H1 (cell line): ENCODE results near the gene ZC3H11A. TPM values are rescaled to one million over a fixed set of nuclear protein-coding genes. Genes with fewer than 3 reads are reported as not detected.
"Not testable (repeated sequence)": the region's sequence is repeated elsewhere in the genome, so short reads cannot be mapped to it uniquely, and the experiment has no call there.

Experiments
- CTCF ChIA-PET: fragments of 300-600 bp; sonication (Branson Sonifier 250); formaldehyde crosslinking; loops from one replicate; lab custom pipeline; 2021; ENCODE audit not compliant: partially characterized antibody; lab: Charles Lee
- POLR2A ChIA-PET: fragments of 300-600 bp; sonication (Branson Sonifier 250); formaldehyde crosslinking; loops from one replicate; lab custom pipeline; 2021; ENCODE audit warnings: inconsistent platforms; ENCODE audit not compliant: partially characterized antibody; lab: Charles Lee
- DNase-seq, 2 experiments: peaks; one replicate each; pipeline versions ENCODE4 v3.0.0 to v3.0.0-alpha.2; 2010 to 2022; ENCODE audit warnings: low spot score in 2 of 2, low read depth in 1 of 2, mixed read lengths in 1 of 2
- FAIRE-seq: peaks from 2 replicates; lab custom pipeline; 2011; peaks lifted over from hg19 to GRCh38; lab: Jason Lieb, UNC
- H2AFZ ChIP-seq: 2 replicates; pipeline ENCODE4 v1.8.1; 2012; ENCODE audit warnings: low read length, inconsistent platforms
- H2AK5ac ChIP-seq: 2 replicates; pipeline ENCODE4 v1.6.1; 2013; ENCODE audit warnings: low read depth, low read length
- H2BK120ac ChIP-seq: replicated peaks from 2 replicates; pipeline ENCODE3; 2013; ENCODE audit warnings: low read depth, low read length, inconsistent platforms
- H2BK12ac ChIP-seq: 2 replicates; pipeline ENCODE4 v1.6.1; 2013; ENCODE audit warnings: low read depth, low read length
- H2BK15ac ChIP-seq: 2 replicates; pipeline ENCODE4 v1.6.1; 2013; ENCODE audit warnings: low read length
- H2BK20ac ChIP-seq: 2 replicates; pipeline ENCODE4 v1.6.1; 2013; ENCODE audit warnings: low read length
- H2BK5ac ChIP-seq: 2 replicates; pipeline ENCODE4 v1.6.1; 2013; ENCODE audit warnings: low read depth, low read length
- H3K14ac ChIP-seq: 2 replicates; pipeline ENCODE4 v1.6.1; 2013; ENCODE audit warnings: inconsistent platforms; ENCODE audit not compliant: insufficient read length
- H3K18ac ChIP-seq: 2 replicates; pipeline ENCODE4 v1.6.1; 2013; ENCODE audit warnings: low read length; ENCODE audit errors: extremely low read depth
- H3K23ac ChIP-seq: 2 replicates; pipeline ENCODE4 v1.6.1; 2013; ENCODE audit warnings: inconsistent platforms; ENCODE audit not compliant: insufficient read length
- H3K23me2 ChIP-seq: 2 replicates; pipeline ENCODE4 v1.6.1; 2013; ENCODE audit warnings: low read depth, low read length
- H3K27ac ChIP-seq: 2 replicates; pipeline ENCODE4 v1.6.1; 2011; ENCODE audit warnings: low read depth, low read length, inconsistent platforms
- H3K27me3 ChIP-seq, 4 experiments: replicated peaks in 1 of 4; 1 replicate in 1 of 4; 2 replicates in 3 of 4; pipeline versions ENCODE4 v1.6.1 to v1.8.1; 2011 to 2013; ENCODE audit warnings: low read length in 3 of 4, mild to moderate bottlenecking in 3 of 4, inconsistent platforms in 2 of 4, mixed read lengths in 2 of 4, moderate library complexity in 1 of 4; ENCODE audit not compliant: control insufficient read depth in 3 of 4, insufficient read depth in 3 of 4; ENCODE audit errors: extremely low read depth in 1 of 4
- H3K36me3 ChIP-seq, 4 experiments: 2 replicates each; pipeline versions ENCODE4 v1.6.1 to v1.8.1; 2011 to 2013; ENCODE audit warnings: mild to moderate bottlenecking in 4 of 4, low read length in 3 of 4, moderate library complexity in 2 of 4, control low read depth in 1 of 4, inconsistent platforms in 1 of 4; ENCODE audit not compliant: insufficient read depth in 4 of 4, control insufficient read depth in 2 of 4
- H3K4ac ChIP-seq: replicated peaks from 2 replicates; pipeline ENCODE3; 2013; ENCODE audit warnings: low read length, low read depth, mixed read lengths, inconsistent platforms; ENCODE audit not compliant: insufficient read length
- H3K4me1 ChIP-seq, 4 experiments: replicated peaks in 1 of 4; 1 replicate in 1 of 4; 2 replicates in 3 of 4; pipeline versions ENCODE4 v1.6.1 to v1.8.1; 2011 to 2013; ENCODE audit warnings: low read length in 3 of 4, inconsistent platforms in 2 of 4, mixed read lengths in 1 of 4; ENCODE audit not compliant: insufficient read depth in 4 of 4, control insufficient read depth in 3 of 4
- H3K4me2 ChIP-seq, 2 experiments: 2 replicates each; pipeline versions ENCODE4 v1.6.1 to v1.8.1; 2011 to 2013; ENCODE audit warnings: low read depth in 2 of 2, low read length in 2 of 2, control low read depth in 1 of 2, inconsistent platforms in 1 of 2, mild to moderate bottlenecking in 1 of 2; ENCODE audit not compliant: insufficient read depth in 1 of 2
- H3K4me3 ChIP-seq, 4 experiments: fragments of 200-600, 300-600 bp in 1 of 4; sonication (generic), shearing (Covaris generic), sonication (Bioruptor Twin) in 1 of 4; 2 replicates each; pipeline versions ENCODE4 v1.5.1 to v1.8.1; 2011 to 2016; ENCODE audit warnings: low read length in 4 of 4, low read depth in 3 of 4, control low read depth in 2 of 4, inconsistent platforms in 2 of 4, mild to moderate bottlenecking in 2 of 4, mixed read lengths in 1 of 4, moderate library complexity in 1 of 4; ENCODE audit not compliant: insufficient read depth in 2 of 4; ENCODE audit errors: extremely low read depth in 1 of 4
- H3K56ac ChIP-seq: replicated peaks from 2 replicates; pipeline ENCODE3; 2013; ENCODE audit warnings: low read depth, mild to moderate bottlenecking, mixed read lengths, low read length, inconsistent platforms; ENCODE audit not compliant: insufficient read length
- H3K79me1 ChIP-seq: 2 replicates; pipeline ENCODE4 v1.6.1; 2013; ENCODE audit warnings: low read depth, low read length, control low read depth
- H3K79me2 ChIP-seq, 2 experiments: 2 replicates each; pipeline versions ENCODE4 v1.6.1 to v1.8.1; 2012 to 2013; ENCODE audit warnings: low read length in 2 of 2, mild to moderate bottlenecking in 2 of 2, inconsistent platforms in 1 of 2; ENCODE audit not compliant: insufficient read depth in 2 of 2, control insufficient read depth in 1 of 2
- H3K9ac ChIP-seq, 4 experiments: replicated peaks in 1 of 4; 1 replicate in 1 of 4; 2 replicates in 3 of 4; pipeline versions ENCODE4 v1.6.1 to v1.8.1; 2011 to 2013; ENCODE audit warnings: low read depth in 3 of 4, low read length in 3 of 4, control low read depth in 2 of 4, mild to moderate bottlenecking in 2 of 4, moderate library complexity in 2 of 4, inconsistent platforms in 1 of 4; ENCODE audit errors: extremely low read depth in 1 of 4
- H3K9me3 ChIP-seq, 2 experiments: 2 replicates each; pipeline versions ENCODE4 v1.6.1 to v1.8.1; 2012 to 2013; ENCODE audit warnings: mild to moderate bottlenecking in 2 of 2, moderate library complexity in 2 of 2, control low read depth in 1 of 2, inconsistent platforms in 1 of 2, low read depth in 1 of 2, low read length in 1 of 2, mixed read lengths in 1 of 2; ENCODE audit not compliant: insufficient read depth in 2 of 2
- H4K20me1 ChIP-seq, 2 experiments: replicated peaks in 1 of 2; 2 replicates each; pipeline versions ENCODE3 to v1.8.1; 2011 to 2013; ENCODE audit warnings: inconsistent platforms in 2 of 2, low read length in 2 of 2, mild to moderate bottlenecking in 1 of 2; ENCODE audit not compliant: insufficient read depth in 2 of 2, control insufficient read depth in 1 of 2
- H4K5ac ChIP-seq: 2 replicates; pipeline ENCODE4 v1.6.1; 2013; ENCODE audit warnings: low read length, low read depth, mixed read lengths, inconsistent platforms; ENCODE audit not compliant: insufficient read length
- H4K8ac ChIP-seq: 2 replicates; pipeline ENCODE4 v1.8.0; 2013; ENCODE audit warnings: mild to moderate bottlenecking, moderate library complexity, low read length, inconsistent platforms; ENCODE audit not compliant: insufficient read depth; ENCODE audit errors: extremely low read depth
- H4K91ac ChIP-seq: replicated peaks from 2 replicates; pipeline ENCODE3; 2013; ENCODE audit warnings: low read length, mixed read lengths, inconsistent platforms; ENCODE audit not compliant: insufficient read length
- WGBS, 2 experiments: shearing (Covaris generic) in 1 of 2; methylation state at CpG; one replicate each; pipeline versions ENCODE4 v1.1.6 to v1.1.7; 2013 to 2015; ENCODE audit warnings: low lambda C conversion rate in 2 of 2, mixed read lengths in 2 of 2, inconsistent platforms in 1 of 2, low coverage in 1 of 2, missing lambda C conversion rate in 1 of 2; ENCODE audit not compliant: insufficient replicate concordance in 2 of 2, insufficient coverage in 1 of 2, insufficient read length in 1 of 2; ENCODE audit errors: extremely low coverage in 1 of 2, missing lambda C conversion rate in 1 of 2; 5-methylcytosine and 5-hydroxymethylcytosine counted together
- polyA plus RNA-seq, 7 experiments: library from polyadenylated mRNA; depleted of rRNA in 3 of 7; stranded (reverse) in 5 of 7; unstranded in 2 of 7; fragments of >200 nt in 5 of 7; fragments of 200-250 nt in 2 of 7; gene quantifications; 1 replicate in 5 of 7; 2 replicates in 1 of 7; 4 replicates in 1 of 7; pipeline versions ENCODE4 v1.2.1 to v1.2.3, GENCODE V29; 2011 to 2013; ENCODE audit warnings: missing spikeins in 2 of 7, mixed read lengths in 2 of 7
- total RNA-seq: library from RNA; stranded (reverse); fragmentation: NEBNext Ultra II Directional; extraction: Animal tissue kit (Norgen Biotek cat#: 25700); gene quantifications from 2 replicates; pipeline ENCODE4 v1.2.1, GENCODE V29; 2021

Gene ZC3H11A
- total and polyA plus RNA-seq, 2 of the 8 experiments (the other 6 are each of a cell fraction or from before 2014, with no cell fraction given) = 37.2 to 105 TPM

DNA sequence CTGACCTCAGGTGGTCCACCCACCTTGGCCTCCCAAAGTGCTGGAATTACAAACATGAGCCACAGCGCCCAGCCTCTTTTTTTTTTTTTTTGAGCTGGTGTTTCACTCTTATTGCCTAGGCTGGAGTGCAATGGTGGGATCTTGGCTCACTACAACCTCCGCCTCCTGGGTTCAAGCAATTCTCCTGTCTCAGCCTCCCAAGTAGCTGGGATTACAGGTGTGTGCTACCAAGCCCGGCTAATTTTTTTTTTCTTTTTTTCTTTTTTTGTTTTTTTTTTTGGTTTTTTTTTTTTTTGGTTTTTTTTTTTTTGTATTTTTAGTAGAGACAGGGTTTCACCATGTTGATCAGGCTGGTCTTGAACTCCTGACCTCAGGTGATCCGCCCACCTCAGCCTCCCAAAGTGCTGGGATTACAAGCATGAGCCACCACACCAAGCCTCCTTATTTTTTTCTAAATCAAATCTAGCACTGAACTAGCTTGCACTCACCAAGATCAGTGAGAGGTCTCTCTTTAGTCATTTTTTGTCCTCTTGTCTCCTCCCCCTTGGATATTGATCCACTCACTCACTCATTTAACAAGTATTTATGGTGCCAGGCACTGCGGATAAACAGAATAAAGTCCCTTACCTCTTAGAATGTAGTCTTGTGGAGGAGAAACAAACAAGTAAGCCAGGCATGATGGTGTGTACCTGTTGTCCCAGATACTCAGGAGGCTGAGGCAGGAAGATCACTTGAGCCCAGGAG lies 43.6 kb upstream of the ZC3H11A start:
- H4K8ac ChIP-seq, H2AFZ ChIP-seq, CTCF ChIA-PET, H3K18ac ChIP-seq, H3K79me2 ChIP-seq, FAIRE-seq, H4K20me1 ChIP-seq, H2BK120ac ChIP-seq, H2BK12ac ChIP-seq, H2BK15ac ChIP-seq, H4K5ac ChIP-seq, H3K4me3 ChIP-seq, H3K4me1 ChIP-seq, H3K14ac ChIP-seq, H2AK5ac ChIP-seq, H3K36me3 ChIP-seq, H2BK20ac ChIP-seq, H3K79me1 ChIP-seq, H3K9ac ChIP-seq, H2BK5ac ChIP-seq, H3K4me2 ChIP-seq, H3K27me3 ChIP-seq, H3K23ac ChIP-seq, H3K23me2 ChIP-seq, H4K91ac ChIP-seq, H3K9me3 ChIP-seq, POLR2A ChIA-PET, H3K27ac ChIP-seq, DNase-seq, H3K56ac ChIP-seq, H3K4ac ChIP-seq: not testable (repeated sequence)
- WGBS, 2 experiments = 85% methylated on average over 3 of the region's 5 CpGs; no CpG with 5 or more reads in 1 of the 2 experiments
